ENCODE results near the gene PYGM. TPM values are rescaled to one million over a fixed set of nuclear protein-coding genes. Genes with fewer than 3 reads are reported as not detected.

Gene PYGM
- total RNA-seq, 1 experiment from 2014 or later = 1.7 TPM

DNA sequence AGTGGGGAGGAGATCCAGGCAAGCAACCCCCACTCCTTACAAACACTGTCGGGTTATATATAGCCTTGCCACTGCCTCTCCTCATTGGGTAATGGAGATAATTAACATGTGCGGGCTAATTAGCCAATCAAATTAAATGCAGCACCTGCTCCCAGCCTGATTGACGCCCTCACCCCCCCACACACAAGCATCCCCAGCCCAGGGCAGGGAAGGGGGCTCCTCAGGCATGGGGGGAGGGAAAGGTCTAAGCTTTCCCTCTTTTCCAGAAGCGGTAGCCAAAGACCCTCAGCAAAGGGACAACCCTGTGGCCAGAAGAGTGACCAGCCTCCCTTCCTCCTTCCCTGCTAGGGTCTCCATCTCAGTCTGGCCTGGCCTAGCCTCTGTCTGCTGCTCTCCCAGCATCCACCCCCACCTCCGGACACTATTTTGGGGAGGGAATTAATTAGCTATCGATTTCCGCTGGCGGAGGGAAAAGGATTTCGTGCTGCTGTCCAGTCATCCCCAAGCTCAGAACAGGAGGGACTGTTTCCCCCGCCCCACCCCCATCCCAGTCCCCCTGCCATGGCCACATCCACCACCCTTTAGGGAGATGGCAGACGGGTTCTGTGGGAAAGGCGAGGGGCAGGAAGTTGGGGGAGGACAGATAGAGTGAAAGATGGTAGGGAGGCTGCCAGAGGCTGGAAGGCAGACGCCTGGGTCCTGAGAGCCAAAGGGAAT, 43.9 kb downstream of the PYGM start (continued):
- no peak for TF ChIP-seq CEBPB (IDR thresholded peaks at IDR 0.05; ENCODE audit: low read depth)

GRCh38 chr11:64715110-64715509, 44.7 kb downstream of the PYGM start:
- H3K27ac ChIP-seq (ENCODE audit: low read depth, low read length) = no peak overlapping the region
- H3K36me3 ChIP-seq (ENCODE audit: control insufficient read depth in 1 of 2, insufficient read depth in 2 of 2, low read length in 2 of 2) = no peaks in the 10 kb centered on the region
- RAD21 ChIA-PET (ENCODE audit: low non-redundant PET in 1 of 2, low total read pairs in 2 of 2, uncharacterized antibody in 2 of 2, unreplicated experiment in 2 of 2) = no interaction called here
- H2AFZ ChIP-seq (ENCODE audit: low read depth, low read length, poor library complexity, severe bottlenecking) = no peak overlapping the region
- peaks cover 5% of the 10 kb centered on the region; the same call in 1 of the 2 replicates for H3K27me3 ChIP-seq (ENCODE audit: insufficient read depth, low read length)
- DNase-seq (ENCODE audit: low read depth, low spot score) (no peak), ATAC-seq (no peak)
- POLR2A ChIA-PET = interaction anchor here (1.6 kb wide), 1 partner anchor 26 kb away, joined by 4 read pairs; no protein-coding TSS in a partner anchor
- no peaks in the 10 kb centered on the region for H3K79me2 ChIP-seq (ENCODE audit: insufficient read depth, low read length)
- peaks cover 7 to 22% of the 10 kb centered on the region in 2 experiments; a peak in 3 of 4 replicates for H3K4me1 ChIP-seq (ENCODE audit: control insufficient read depth in 1 of 2, insufficient read depth in 2 of 2, low read length in 2 of 2)
- no peak overlapping the region for H3K4me2 ChIP-seq (ENCODE audit: low read length)
- intact Hi-C loops (cut with micrococcal nuclease) = loop anchor here (10.0 kb wide), 1 partner anchor 1210 kb away; the partner anchor contains the start of gene LGALS12
- CTCF ChIA-PET = interaction anchor here (2.0 kb wide), 1 partner anchor 26 kb away, joined by 11 read pairs; no protein-coding TSS in a partner anchor
- H3K9ac ChIP-seq (ENCODE audit: low read length) = no peak overlapping the region
- no peaks in the 10 kb centered on the region for H3K9me2 ChIP-seq (ENCODE audit: insufficient read depth)
- BruUV-seq (replicated peaks) = no TSS peak
- H3K4me3 ChIP-seq (replicated peaks in 1 of 2; ENCODE audit: low read depth in 1 of 2, low read length in 2 of 2) = no peak overlapping the region
- no peaks in the 10 kb centered on the region for H3K9me3 ChIP-seq (ENCODE audit: control insufficient read depth in 1 of 2, insufficient read depth in 1 of 2, low read depth in 1 of 2, low read length in 2 of 2)
- H4K20me1 ChIP-seq (ENCODE audit: insufficient read depth) = no peaks in the 10 kb centered on the region
- TF ChIP-seq SRF (IDR thresholded peaks at IDR 0.05; ENCODE audit: low read depth) (no peak), SP1 (IDR thresholded peaks at IDR 0.05; ENCODE audit: low read depth) (no peak), YY1 (IDR thresholded peaks at IDR 0.05; ENCODE audit: extremely low read depth, insufficient replicate concordance, low read depth, low read length) (no peak), ELF1 (IDR thresholded peaks at IDR 0.05; ENCODE audit: borderline replicate concordance, low read depth) (no peak), MAX (IDR thresholded peaks at IDR 0.05) (no peak), SIN3A (IDR thresholded peaks at IDR 0.05; ENCODE audit: low read depth) (no peak), EGR1 (IDR thresholded peaks at IDR 0.05; ENCODE audit: low read depth) (no peak), ZBTB33 (IDR thresholded peaks at IDR 0.05; ENCODE audit: extremely low read depth, insufficient replicate concordance, low read length) (no peak), JUND (IDR thresholded peaks at IDR 0.05) (no peak)
- TF ChIP-seq, protein P1, sequence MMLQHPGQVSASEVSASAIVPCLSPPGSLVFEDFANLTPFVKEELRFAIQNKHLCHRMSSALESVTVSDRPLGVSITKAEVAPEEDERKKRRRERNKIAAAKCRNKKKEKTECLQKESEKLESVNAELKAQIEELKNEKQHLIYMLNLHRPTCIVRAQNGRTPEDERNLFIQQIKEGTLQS (IDR thresholded peaks at IDR 0.05) = no peak
- TF ChIP-seq, protein P2, sequence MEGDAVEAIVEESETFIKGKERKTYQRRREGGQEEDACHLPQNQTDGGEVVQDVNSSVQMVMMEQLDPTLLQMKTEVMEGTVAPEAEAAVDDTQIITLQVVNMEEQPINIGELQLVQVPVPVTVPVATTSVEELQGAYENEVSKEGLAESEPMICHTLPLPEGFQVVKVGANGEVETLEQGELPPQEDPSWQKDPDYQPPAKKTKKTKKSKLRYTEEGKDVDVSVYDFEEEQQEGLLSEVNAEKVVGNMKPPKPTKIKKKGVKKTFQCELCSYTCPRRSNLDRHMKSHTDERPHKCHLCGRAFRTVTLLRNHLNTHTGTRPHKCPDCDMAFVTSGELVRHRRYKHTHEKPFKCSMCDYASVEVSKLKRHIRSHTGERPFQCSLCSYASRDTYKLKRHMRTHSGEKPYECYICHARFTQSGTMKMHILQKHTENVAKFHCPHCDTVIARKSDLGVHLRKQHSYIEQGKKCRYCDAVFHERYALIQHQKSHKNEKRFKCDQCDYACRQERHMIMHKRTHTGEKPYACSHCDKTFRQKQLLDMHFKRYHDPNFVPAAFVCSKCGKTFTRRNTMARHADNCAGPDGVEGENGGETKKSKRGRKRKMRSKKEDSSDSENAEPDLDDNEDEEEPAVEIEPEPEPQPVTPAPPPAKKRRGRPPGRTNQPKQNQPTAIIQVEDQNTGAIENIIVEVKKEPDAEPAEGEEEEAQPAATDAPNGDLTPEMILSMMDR (IDR thresholded peaks at IDR 0.05 in 2 of 3, conservative IDR thresholded peaks at IDR 0.05 in 1 of 3; ENCODE audit: borderline replicate concordance in 1 of 3, insufficient read depth in 1 of 3, low read depth in 2 of 3, low read length in 2 of 3) = no peak

Measured in HCT116 (cell line).